ENCODE results near the gene TACC2.

DNA sequence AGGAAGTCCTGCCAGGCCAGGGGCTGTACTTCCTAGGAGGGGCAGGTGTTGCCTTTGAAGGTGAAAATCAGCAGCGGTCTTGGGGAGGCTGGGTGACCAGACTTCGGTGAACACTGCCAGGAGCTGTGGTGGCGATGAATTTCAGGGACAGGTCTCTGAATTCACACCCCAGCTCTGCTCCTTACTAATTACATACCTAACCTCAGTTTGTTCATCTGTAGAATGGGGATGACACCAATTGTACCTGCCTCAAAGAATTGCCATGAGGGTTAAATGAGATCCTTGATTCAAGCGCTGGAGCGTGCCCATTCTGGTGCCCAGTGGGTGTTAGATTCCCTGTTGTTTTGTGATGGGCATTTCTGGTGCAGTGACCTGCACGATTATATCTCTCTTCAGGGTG lies 102.8 kb downstream of the TACC2 start:
- TF ChIP-seq OSR1 (CRISPR knock-in tag; IDR thresholded peaks at IDR 0.05), result no peak
- TF ChIP-seq, protein P1, sequence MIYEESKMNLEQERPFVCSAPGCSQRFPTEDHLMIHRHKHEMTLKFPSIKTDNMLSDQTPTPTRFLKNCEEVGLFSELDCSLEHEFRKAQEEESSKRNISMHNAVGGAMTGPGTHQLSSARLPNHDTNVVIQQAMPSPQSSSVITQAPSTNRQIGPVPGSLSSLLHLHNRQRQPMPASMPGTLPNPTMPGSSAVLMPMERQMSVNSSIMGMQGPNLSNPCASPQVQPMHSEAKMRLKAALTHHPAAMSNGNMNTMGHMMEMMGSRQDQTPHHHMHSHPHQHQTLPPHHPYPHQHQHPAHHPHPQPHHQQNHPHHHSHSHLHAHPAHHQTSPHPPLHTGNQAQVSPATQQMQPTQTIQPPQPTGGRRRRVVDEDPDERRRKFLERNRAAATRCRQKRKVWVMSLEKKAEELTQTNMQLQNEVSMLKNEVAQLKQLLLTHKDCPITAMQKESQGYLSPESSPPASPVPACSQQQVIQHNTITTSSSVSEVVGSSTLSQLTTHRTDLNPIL (CRISPR knock-in tag; IDR thresholded peaks at IDR 0.05; ENCODE audit: low read depth), result no peak
- TF ChIP-seq, protein P2, sequence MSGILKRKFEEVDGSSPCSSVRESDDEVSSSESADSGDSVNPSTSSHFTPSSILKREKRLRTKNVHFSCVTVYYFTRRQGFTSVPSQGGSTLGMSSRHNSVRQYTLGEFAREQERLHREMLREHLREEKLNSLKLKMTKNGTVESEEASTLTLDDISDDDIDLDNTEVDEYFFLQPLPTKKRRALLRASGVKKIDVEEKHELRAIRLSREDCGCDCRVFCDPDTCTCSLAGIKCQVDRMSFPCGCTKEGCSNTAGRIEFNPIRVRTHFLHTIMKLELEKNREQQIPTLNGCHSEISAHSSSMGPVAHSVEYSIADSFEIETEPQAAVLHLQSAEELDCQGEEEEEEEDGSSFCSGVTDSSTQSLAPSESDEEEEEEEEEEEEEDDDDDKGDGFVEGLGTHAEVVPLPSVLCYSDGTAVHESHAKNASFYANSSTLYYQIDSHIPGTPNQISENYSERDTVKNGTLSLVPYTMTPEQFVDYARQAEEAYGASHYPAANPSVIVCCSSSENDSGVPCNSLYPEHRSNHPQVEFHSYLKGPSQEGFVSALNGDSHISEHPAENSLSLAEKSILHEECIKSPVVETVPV (CRISPR knock-in tag; IDR thresholded peaks at IDR 0.05), result no peak
- TF ChIP-seq SNAI2 (CRISPR knock-in tag; IDR thresholded peaks at IDR 0.05), result no peak
- no peak for TF ChIP-seq ZFP3 (CRISPR knock-in tag; IDR thresholded peaks at IDR 0.05)
- TF ChIP-seq ESRRG (CRISPR knock-in tag; IDR thresholded peaks at IDR 0.05), result no peak
- TF ChIP-seq, protein P3, sequence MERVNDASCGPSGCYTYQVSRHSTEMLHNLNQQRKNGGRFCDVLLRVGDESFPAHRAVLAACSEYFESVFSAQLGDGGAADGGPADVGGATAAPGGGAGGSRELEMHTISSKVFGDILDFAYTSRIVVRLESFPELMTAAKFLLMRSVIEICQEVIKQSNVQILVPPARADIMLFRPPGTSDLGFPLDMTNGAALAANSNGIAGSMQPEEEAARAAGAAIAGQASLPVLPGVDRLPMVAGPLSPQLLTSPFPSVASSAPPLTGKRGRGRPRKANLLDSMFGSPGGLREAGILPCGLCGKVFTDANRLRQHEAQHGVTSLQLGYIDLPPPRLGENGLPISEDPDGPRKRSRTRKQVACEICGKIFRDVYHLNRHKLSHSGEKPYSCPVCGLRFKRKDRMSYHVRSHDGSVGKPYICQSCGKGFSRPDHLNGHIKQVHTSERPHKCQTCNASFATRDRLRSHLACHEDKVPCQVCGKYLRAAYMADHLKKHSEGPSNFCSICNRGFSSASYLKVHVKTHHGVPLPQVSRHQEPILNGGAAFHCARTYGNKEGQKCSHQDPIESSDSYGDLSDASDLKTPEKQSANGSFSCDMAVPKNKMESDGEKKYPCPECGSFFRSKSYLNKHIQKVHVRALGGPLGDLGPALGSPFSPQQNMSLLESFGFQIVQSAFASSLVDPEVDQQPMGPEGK (CRISPR knock-in tag; IDR thresholded peaks at IDR 0.05; ENCODE audit: borderline replicate concordance), result no peak
- no peak for TF ChIP-seq ARNTL (CRISPR knock-in tag; IDR thresholded peaks at IDR 0.05; ENCODE audit: borderline replicate concordance, low read depth)
- TF ChIP-seq ZFP30 (CRISPR knock-in tag; IDR thresholded peaks at IDR 0.05), result no peak
- no peak for TF ChIP-seq ZNF565 (CRISPR knock-in tag; conservative IDR thresholded peaks at IDR 0.05; ENCODE audit: low read depth)
- TF ChIP-seq ZNF70 (CRISPR knock-in tag; IDR thresholded peaks at IDR 0.05), result no peak
- TF ChIP-seq CSDC2 (CRISPR knock-in tag; IDR thresholded peaks at IDR 0.05), result no peak

Data from SK-N-SH treated with all-trans-retinoic acid at 6 μM for 48 hours (cell line).